Measurements from ENCODE around the gene PRKX.

PRKX gene

GRCh38 chrX:3598046-3598605, 115.3 kb downstream of the PRKX start:
- no peak overlapping the region for H3K4me3 ChIP-seq (ENCODE audit: low read depth, low read length, poor library complexity, severe bottlenecking)
- no peaks in the 10 kb centered on the region for H3K9me2 ChIP-seq (ENCODE audit: low read depth, low read length)
- H3K79me2 ChIP-seq (ENCODE audit: insufficient read depth, low read length): no peaks in the 10 kb centered on the region
- H3K36me3 ChIP-seq (ENCODE audit: insufficient read depth, low read length): no peaks in the 10 kb centered on the region
- H3K9ac ChIP-seq (ENCODE audit: low read length): no peak overlapping the region
- no peaks in the 10 kb centered on the region for H3K9me3 ChIP-seq (ENCODE audit: low read length)
- no peak overlapping the region for H2AFZ ChIP-seq (ENCODE audit: low read length)
- no peak for TF ChIP-seq CTCF (IDR thresholded peaks at IDR 0.05; ENCODE audit: low read length)
- no peak for TF ChIP-seq EZH2 (IDR thresholded peaks at IDR 0.05; ENCODE audit: borderline replicate concordance, low read length)
- no peaks in the 10 kb centered on the region for H3K27me3 ChIP-seq (ENCODE audit: insufficient read depth, low read length)
- no peak overlapping the region for H3K4me2 ChIP-seq (ENCODE audit: low read length)
- H3K27ac ChIP-seq (ENCODE audit: low read depth, low read length, poor library complexity, severe bottlenecking): no peak overlapping the region
- H3F3A ChIP-seq (ENCODE audit: insufficient read depth, low read length): no peaks in the 10 kb centered on the region
- no peaks in the 10 kb centered on the region for H3K4me1 ChIP-seq (ENCODE audit: insufficient read depth, low read length, severe bottlenecking)
- H4K20me1 ChIP-seq (ENCODE audit: insufficient read depth, low read length): no peaks in the 10 kb centered on the region

- Histone ChIP-seq H4K20me1 (ENCODE audit: insufficient read depth, low read length) (no peaks in the 10 kb centered on the region), H3F3A (ENCODE audit: insufficient read depth, low read length) (no peaks in the 10 kb centered on the region), H2AFZ (ENCODE audit: low read length) (no peak overlapping the region), H3K36me3 (ENCODE audit: insufficient read depth, low read length) (no peaks in the 10 kb centered on the region), H3K4me3 (ENCODE audit: low read depth, low read length, poor library complexity, severe bottlenecking) (no peak overlapping the region), H3K9me3 (ENCODE audit: low read length) (no peaks in the 10 kb centered on the region), H3K79me2 (ENCODE audit: insufficient read depth, low read length) (no peaks in the 10 kb centered on the region), H3K27ac (ENCODE audit: low read depth, low read length, poor library complexity, severe bottlenecking) (no peak overlapping the region), H3K9me2 (ENCODE audit: low read depth, low read length) (no peaks in the 10 kb centered on the region), H3K4me1 (ENCODE audit: insufficient read depth, low read length, severe bottlenecking) (no peaks in the 10 kb centered on the region), H3K9ac (ENCODE audit: low read length) (no peak overlapping the region), H3K27me3 (ENCODE audit: insufficient read depth, low read length) (no peaks in the 10 kb centered on the region), H3K4me2 (ENCODE audit: low read length) (no peak overlapping the region)
- no peak for TF ChIP-seq CTCF (IDR thresholded peaks at IDR 0.05; ENCODE audit: low read length)
- TF ChIP-seq EZH2 (IDR thresholded peaks at IDR 0.05; ENCODE audit: borderline replicate concordance, low read length): no peak
Measured at GRCh38 chrX:3592184-3592583, 121.3 kb downstream of the PRKX start.

GRCh38 chrX:3589474-3589873, 124.0 kb downstream of the PRKX start:
- no peaks in the 10 kb centered on the region for H3K9me2 ChIP-seq (ENCODE audit: low read depth, low read length)
- TF ChIP-seq EZH2 (IDR thresholded peaks at IDR 0.05; ENCODE audit: borderline replicate concordance, low read length) (no peak), CTCF (IDR thresholded peaks at IDR 0.05; ENCODE audit: low read length) (no peak)
- no peaks in the 10 kb centered on the region for H3K9me3 ChIP-seq (ENCODE audit: low read length)
- H3K36me3 ChIP-seq (ENCODE audit: insufficient read depth, low read length): no peaks in the 10 kb centered on the region
- H3F3A ChIP-seq (ENCODE audit: insufficient read depth, low read length): no peaks in the 10 kb centered on the region
- H2AFZ ChIP-seq (ENCODE audit: low read length): no peak overlapping the region
- H3K4me3 ChIP-seq (ENCODE audit: low read depth, low read length, poor library complexity, severe bottlenecking): no peak overlapping the region
- no peak overlapping the region for H3K27ac ChIP-seq (ENCODE audit: low read depth, low read length, poor library complexity, severe bottlenecking)
- no peaks in the 10 kb centered on the region for H3K4me1 ChIP-seq (ENCODE audit: insufficient read depth, low read length, severe bottlenecking)
- no peak overlapping the region for H3K4me2 ChIP-seq (ENCODE audit: low read length)
- no peaks in the 10 kb centered on the region for H3K27me3 ChIP-seq (ENCODE audit: insufficient read depth, low read length)
- H3K9ac ChIP-seq (ENCODE audit: low read length): no peak overlapping the region
- H4K20me1 ChIP-seq (ENCODE audit: insufficient read depth, low read length): no peaks in the 10 kb centered on the region
- no peaks in the 10 kb centered on the region for H3K79me2 ChIP-seq (ENCODE audit: insufficient read depth, low read length)
